ENCODE results near the gene ARHGEF16. TPM values are rescaled to one million over a fixed set of nuclear protein-coding genes. Genes with fewer than 3 reads are reported as not detected.

The ARHGEF16 gene
- total RNA-seq, 4 donors from 2014 or later, result 5.9 to 13.6 (median 8.4) TPM

DNA sequence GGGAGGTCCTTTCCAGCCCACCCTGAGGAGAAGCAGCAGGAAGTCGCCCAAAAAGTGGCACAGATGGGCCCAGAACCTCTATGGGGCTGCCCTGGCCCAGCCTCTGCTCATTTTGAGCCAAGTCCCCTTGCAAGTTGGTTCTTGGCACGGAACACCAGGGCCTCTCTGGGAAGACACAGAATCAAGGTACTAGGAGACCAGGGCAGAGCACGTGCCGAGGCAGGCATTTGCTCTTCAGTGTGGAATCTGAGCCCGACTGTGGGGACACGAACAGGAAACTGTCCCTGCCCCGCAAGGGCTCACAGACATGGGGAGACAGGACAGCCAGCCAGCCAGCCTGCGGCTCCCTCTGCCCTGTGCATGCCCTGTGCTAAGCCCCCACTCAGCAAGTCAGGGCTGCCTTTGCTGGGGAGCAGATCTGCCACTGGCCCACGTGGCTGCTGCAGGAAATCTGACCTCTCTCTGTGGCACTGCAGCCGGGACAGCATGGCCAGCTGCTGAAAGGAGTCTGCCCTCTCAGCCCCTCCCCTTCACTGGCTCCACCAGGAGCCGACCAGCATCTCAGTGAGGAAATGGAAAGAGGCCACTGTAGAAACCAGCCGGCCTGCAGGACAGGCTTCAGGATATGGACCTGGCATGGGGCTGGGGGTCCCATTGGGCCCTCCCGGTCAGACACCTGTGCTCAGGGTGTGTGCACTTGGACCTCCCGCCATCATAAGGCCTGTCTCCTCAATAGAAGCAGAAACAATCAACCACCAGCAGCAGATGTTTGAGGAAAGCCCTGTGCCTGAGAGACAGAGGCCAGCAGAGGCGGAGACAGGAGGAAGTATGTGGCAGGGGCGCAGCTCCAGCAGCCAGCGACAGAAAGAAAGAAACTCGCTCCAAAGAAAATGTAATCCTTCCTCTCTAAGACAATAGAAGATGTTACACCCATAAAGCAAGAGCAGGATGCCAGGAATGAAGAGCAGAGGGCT, 3.7 kb downstream of the ARHGEF16 start:
- Histone ChIP-seq H3K4me1 (peaks cover 75% of the 10 kb centered on the region), H3K27ac (no peak overlapping the region), H3K27me3 (peaks cover 6% of the 10 kb centered on the region), H3K4me3 (no peak overlapping the region), H3K36me3 (no peaks in the 10 kb centered on the region), H3K9me3 (no peaks in the 10 kb centered on the region)
- WGBS, result 26% methylated on average over 11 of the region's 18 CpGs
- TF ChIP-seq, protein P1, sequence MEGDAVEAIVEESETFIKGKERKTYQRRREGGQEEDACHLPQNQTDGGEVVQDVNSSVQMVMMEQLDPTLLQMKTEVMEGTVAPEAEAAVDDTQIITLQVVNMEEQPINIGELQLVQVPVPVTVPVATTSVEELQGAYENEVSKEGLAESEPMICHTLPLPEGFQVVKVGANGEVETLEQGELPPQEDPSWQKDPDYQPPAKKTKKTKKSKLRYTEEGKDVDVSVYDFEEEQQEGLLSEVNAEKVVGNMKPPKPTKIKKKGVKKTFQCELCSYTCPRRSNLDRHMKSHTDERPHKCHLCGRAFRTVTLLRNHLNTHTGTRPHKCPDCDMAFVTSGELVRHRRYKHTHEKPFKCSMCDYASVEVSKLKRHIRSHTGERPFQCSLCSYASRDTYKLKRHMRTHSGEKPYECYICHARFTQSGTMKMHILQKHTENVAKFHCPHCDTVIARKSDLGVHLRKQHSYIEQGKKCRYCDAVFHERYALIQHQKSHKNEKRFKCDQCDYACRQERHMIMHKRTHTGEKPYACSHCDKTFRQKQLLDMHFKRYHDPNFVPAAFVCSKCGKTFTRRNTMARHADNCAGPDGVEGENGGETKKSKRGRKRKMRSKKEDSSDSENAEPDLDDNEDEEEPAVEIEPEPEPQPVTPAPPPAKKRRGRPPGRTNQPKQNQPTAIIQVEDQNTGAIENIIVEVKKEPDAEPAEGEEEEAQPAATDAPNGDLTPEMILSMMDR (IDR thresholded peaks at IDR 0.05), result no peak
- DNase-seq (ENCODE audit: low spot score in 2 of 2), result no peak

DNA sequence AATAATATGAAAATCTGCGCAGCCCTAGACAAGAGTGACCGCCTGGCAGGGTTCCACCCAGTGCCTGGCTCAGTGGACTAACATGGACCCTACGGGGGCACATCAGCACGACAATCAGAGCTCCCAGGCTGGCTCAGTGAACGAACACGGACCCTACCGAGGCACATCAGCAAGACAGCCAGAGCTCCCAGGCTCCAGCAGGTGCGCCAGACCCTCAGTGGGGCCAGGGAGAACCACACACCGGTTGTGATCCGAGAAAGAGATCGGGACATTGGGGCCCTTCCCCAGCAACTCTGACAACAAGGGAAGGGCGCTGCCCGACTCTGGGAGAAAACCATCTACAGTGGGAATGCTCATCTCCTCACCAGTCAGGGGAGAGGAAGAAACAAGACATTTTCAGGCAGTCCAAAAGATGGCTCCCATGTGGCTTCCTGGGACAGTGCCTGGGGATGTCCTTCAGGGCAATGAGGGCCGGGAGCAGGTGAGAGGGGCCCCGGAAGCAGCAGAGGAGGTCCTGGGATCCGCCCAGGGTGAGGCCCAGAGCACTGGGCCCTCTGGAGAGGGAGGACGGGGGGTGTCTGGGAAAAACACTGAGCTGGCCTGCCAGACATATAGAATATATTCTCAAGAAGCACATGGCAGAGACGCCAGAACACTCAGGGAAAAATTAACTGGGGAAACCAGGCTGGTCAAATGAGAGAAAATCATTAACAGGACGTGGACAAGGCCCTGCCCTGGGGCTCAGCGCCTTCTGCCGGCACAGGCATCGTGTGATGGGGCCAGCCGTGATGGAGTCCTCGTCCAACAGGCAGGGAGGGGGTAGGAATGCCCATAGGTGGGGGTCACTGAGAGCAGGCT, 4.8 kb downstream of the ARHGEF16 start:
- Histone ChIP-seq H3K4me3 (no peak overlapping the region), H3K36me3 (no peaks in the 10 kb centered on the region), H3K27me3 (no peaks in the 10 kb centered on the region), H3K4me1 (peaks cover 71% of the 10 kb centered on the region), H3K9me3 (no peaks in the 10 kb centered on the region), H3K27ac (peak overlapping the region; percentile 46)
- DNase-seq (ENCODE audit: low spot score in 2 of 2), result no peak
- 68% methylated on average over 20 of the region's 24 CpGs for WGBS
- TF ChIP-seq EP300 (IDR thresholded peaks at IDR 0.05) (no peak), POLR2A (IDR thresholded peaks at IDR 0.05) (no peak), POLR2AphosphoS5 (IDR thresholded peaks at IDR 0.05) (no peak)
- TF ChIP-seq, protein P1 (IDR thresholded peaks at IDR 0.05), result no peak

DNA sequence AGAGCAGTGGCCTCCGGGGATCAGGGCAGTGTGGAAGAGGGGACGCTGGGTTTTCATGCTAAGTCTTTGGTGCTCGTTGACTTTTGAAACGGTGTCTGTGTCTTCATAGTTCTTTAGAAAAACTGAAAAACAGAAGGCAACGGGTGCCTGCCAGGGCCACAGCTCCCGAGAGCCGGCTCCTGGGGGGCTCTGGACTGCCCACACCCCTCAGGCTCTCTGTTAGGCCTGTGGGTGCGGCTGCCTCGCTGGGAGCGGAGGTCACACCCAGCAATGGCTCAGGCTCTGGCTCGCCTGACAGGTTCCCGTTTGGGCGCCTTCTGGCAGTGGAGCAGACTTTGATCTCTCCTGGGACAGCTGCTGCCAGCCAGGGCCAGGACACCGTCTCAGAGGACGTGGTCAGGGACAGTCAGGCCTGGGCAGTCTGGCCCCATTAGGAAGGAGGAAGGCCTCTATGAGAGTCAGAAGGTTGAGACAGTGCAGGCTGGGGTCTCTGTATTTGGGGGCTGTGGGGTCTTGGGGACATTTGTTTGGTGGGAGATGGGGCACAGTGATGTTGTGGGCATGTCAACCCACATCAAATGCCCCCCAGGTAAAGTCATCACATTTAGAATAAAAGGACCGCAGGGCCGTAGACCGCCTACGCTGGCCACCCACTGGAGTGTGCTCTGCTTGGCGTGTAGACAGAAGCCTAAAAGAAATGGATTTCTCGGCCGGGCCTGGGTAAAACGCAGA, 5.6 kb downstream of the ARHGEF16 start:
- Histone ChIP-seq H3K36me3 (no peaks in the 10 kb centered on the region), H3K4me3 (no peak overlapping the region), H3K27ac (peak overlapping the region; percentile 46), H3K27me3 (no peaks in the 10 kb centered on the region), H3K9me3 (no peaks in the 10 kb centered on the region), H3K4me1 (peaks cover 71% of the 10 kb centered on the region)
- TF ChIP-seq POLR2AphosphoS5 (IDR thresholded peaks at IDR 0.05) (no peak), EP300 (IDR thresholded peaks at IDR 0.05) (no peak), POLR2A (IDR thresholded peaks at IDR 0.05) (no peak)
- TF ChIP-seq, protein P1 (IDR thresholded peaks at IDR 0.05), result no peak
- no peak for DNase-seq (ENCODE audit: low spot score in 2 of 2)
- WGBS, result 37% methylated on average over 11 of the region's 23 CpGs

DNA sequence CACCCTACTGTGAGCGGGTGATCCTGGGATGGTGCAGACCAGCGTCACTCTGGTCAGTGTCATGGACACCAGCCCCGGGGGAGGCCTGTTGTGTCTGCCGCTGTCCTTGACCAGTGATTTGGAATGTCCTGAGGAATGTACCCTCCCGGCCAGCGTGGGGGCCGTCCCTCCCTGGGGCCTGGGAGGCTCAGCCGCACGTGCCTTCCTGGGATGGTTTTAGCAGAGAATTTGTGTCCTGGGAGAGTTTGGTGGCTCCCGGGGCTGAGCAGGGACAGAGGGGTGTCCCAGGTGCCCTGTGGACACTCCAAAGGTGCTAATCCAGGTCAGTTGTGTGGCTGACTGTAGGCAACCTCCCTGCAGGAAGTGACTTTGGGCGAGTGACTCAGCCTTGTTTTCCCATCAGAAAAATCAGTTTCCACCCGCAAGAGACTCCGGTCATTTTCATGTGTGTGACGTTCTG, 6.2 kb downstream of the ARHGEF16 start:
- Histone ChIP-seq H3K9me3 (no peaks in the 10 kb centered on the region), H3K4me3 (no peak overlapping the region), H3K27ac (peak overlapping the region; percentile 46), H3K36me3 (no peaks in the 10 kb centered on the region), H3K4me1 (peaks cover 76% of the 10 kb centered on the region), H3K27me3 (no peaks in the 10 kb centered on the region)
- no peak for DNase-seq (ENCODE audit: low spot score in 2 of 2)
- 59% methylated on average over 13 of the region's 14 CpGs for WGBS
- TF ChIP-seq, protein P1 (IDR thresholded peaks at IDR 0.05), result no peak
- TF ChIP-seq POLR2A (IDR thresholded peaks at IDR 0.05) (no peak), EP300 (IDR thresholded peaks at IDR 0.05) (no peak), POLR2AphosphoS5 (IDR thresholded peaks at IDR 0.05) (no peak)

All from suprapubic skin (tissue), 4 donors.